ENCODE measurements around the gene PRPH. TPM values are rescaled to one million over a fixed set of nuclear protein-coding genes. Genes with fewer than 3 reads are reported as not detected.
"Not testable (repeated sequence)": the region's sequence is repeated elsewhere in the genome, so short reads cannot be mapped to it uniquely, and the experiment has no call there.

The PRPH gene
- not detected for total RNA-seq

- ChIA-PET CTCF (interaction anchor here (0.6 to 9.1 kb wide), 20 partner anchors 9 to 672 kb away, joined by 3 to 67 read pairs (median 4); partner anchors contain the start of genes C1QL4, DNAJC22, SPATS2 and TROAP), POLR2A (interaction anchor here (0.9 to 1.0 kb wide), 2 partner anchors 28 to 30 kb away, joined by 3 to 4 read pairs; partner anchors contain the start of gene TROAP)
- H3K36me3 Mint-ChIP-seq (ENCODE audit: low read depth) = no peaks in the 10 kb centered on the region
- H3K4me3 Mint-ChIP-seq = no peak within 1 kb of the TSS
- no peaks in the 10 kb centered on the region for H3K9me3 Mint-ChIP-seq (ENCODE audit: insufficient read depth)
- no peak for DNase-seq
- ATAC-seq = no peak
- H3K27ac Mint-ChIP-seq = no peak within 1 kb of the TSS
- H3K4me1 Mint-ChIP-seq (ENCODE audit: low read depth) = peaks cover 22% of the 10 kb centered on the region
- H3K27me3 Mint-ChIP-seq (ENCODE audit: low read depth) = peaks cover 51% of the 10 kb centered on the region
Observed at GRCh38 chr12:49295082-49295936, at the start of gene PRPH. Gene PRPH, plus strand, starts transcription at chr12:49295147. Its CDS starts 54 bp downstream, at chr12:49295201.

- POLR2A ChIA-PET = no interaction called here
- no peaks in the 10 kb centered on the region for H3K4me1 Mint-ChIP-seq (ENCODE audit: low read depth)
- CTCF ChIA-PET = interaction anchor here (0.8 kb wide), 1 partner anchor 16 kb away, joined by 3 read pairs; no protein-coding TSS in a partner anchor
Observed at GRCh38 chr12:49251357-49251756, 43.6 kb upstream of the PRPH start.

GRCh38 chr12:49253033-49253623 is 41.8 kb upstream of the PRPH start:
- POLR2A ChIA-PET = interaction anchor here (1.2 kb wide), 1 partner anchor 11 kb away, joined by 3 read pairs; the partner anchor contains the start of gene TUBA1C
- no peaks in the 10 kb centered on the region for H3K27me3 Mint-ChIP-seq (ENCODE audit: low read depth)
- CTCF ChIA-PET = interaction anchor here (0.9 kb wide), 1 partner anchor 11 kb away, joined by 3 read pairs; no protein-coding TSS in a partner anchor
- DNase-seq = no peak
- ATAC-seq = no peak
- H3K4me3 Mint-ChIP-seq = no peak overlapping the region
- no peaks in the 10 kb centered on the region for H3K36me3 Mint-ChIP-seq (ENCODE audit: low read depth)
- no peaks in the 10 kb centered on the region for H3K9me3 Mint-ChIP-seq (ENCODE audit: insufficient read depth)
- H3K27ac Mint-ChIP-seq = no peak overlapping the region
- H3K4me1 Mint-ChIP-seq (ENCODE audit: low read depth) = peaks cover 6% of the 10 kb centered on the region

More at GRCh38 chr12:49251357-49251756, 43.6 kb upstream of the PRPH start:
- H3K27ac Mint-ChIP-seq = no peak overlapping the region
- no peak overlapping the region for H3K4me3 Mint-ChIP-seq
- no peaks in the 10 kb centered on the region for H3K36me3 Mint-ChIP-seq (ENCODE audit: low read depth)
- no peaks in the 10 kb centered on the region for H3K27me3 Mint-ChIP-seq (ENCODE audit: low read depth)
- DNase-seq (no peak), ATAC-seq (no peak)
- no peaks in the 10 kb centered on the region for H3K9me3 Mint-ChIP-seq (ENCODE audit: insufficient read depth)

GRCh38 chr12:49255456-49255855 is 39.5 kb upstream of the PRPH start:
- H3K36me3 Mint-ChIP-seq (ENCODE audit: low read depth); POLR2A ChIA-PET: not testable (repeated sequence)

GRCh38 chr12:49255857-49256637 is 38.9 kb upstream of the PRPH start:
- ATAC-seq = no peak
- Mint-ChIP-seq H3K4me3 (no peak overlapping the region), H3K9me3 (ENCODE audit: insufficient read depth) (no peaks in the 10 kb centered on the region), H3K27ac (no peak overlapping the region), H3K36me3 (ENCODE audit: low read depth) (no peaks in the 10 kb centered on the region), H3K4me1 (ENCODE audit: low read depth) (peaks cover 6% of the 10 kb centered on the region), H3K27me3 (ENCODE audit: low read depth) (no peaks in the 10 kb centered on the region)
- no peak for DNase-seq
- CTCF ChIA-PET = interaction anchor here (0.6 kb wide), 1 partner anchor 909 kb away, joined by 3 read pairs; no protein-coding TSS in a partner anchor
- POLR2A ChIA-PET = no interaction called here

More at GRCh38 chr12:49255456-49255855, 39.5 kb upstream of the PRPH start:
- H3K9me3 Mint-ChIP-seq (ENCODE audit: insufficient read depth); ATAC-seq; H3K4me3 Mint-ChIP-seq; CTCF ChIA-PET; H3K27ac Mint-ChIP-seq; H3K4me1 Mint-ChIP-seq (ENCODE audit: low read depth); H3K27me3 Mint-ChIP-seq (ENCODE audit: low read depth); DNase-seq: not testable (repeated sequence)

- not testable (repeated sequence) for DNase-seq; ATAC-seq; H3K36me3 Mint-ChIP-seq (ENCODE audit: low read depth); H3K27me3 Mint-ChIP-seq (ENCODE audit: low read depth); H3K4me3 Mint-ChIP-seq; H3K27ac Mint-ChIP-seq; H3K9me3 Mint-ChIP-seq (ENCODE audit: insufficient read depth); H3K4me1 Mint-ChIP-seq (ENCODE audit: low read depth)
- ChIA-PET CTCF (interaction anchor here (1.1 kb wide), 2 partner anchors 74 to 84 kb away, joined by 3 to 4 read pairs; no protein-coding TSS in a partner anchor), POLR2A (interaction anchor here (0.6 to 0.7 kb wide), 2 partner anchors 24 to 484 kb away, joined by 3 read pairs; partner anchors contain the start of gene TMBIM6)
Observed at GRCh38 chr12:49257508-49258184, 37.3 kb upstream of the PRPH start.

GRCh38 chr12:49259452-49259851 is 35.5 kb upstream of the PRPH start:
- no peak for ATAC-seq

GRCh38 chr12:49260166-49260565 is 34.8 kb upstream of the PRPH start:
- ATAC-seq = no peak
- no peak for DNase-seq
- ChIA-PET CTCF (no interaction called here), POLR2A (interaction anchor here (0.7 kb wide), 1 partner anchor 72 kb away, joined by 4 read pairs; no protein-coding TSS in a partner anchor)
- H3K4me1 Mint-ChIP-seq (ENCODE audit: low read depth) = peaks cover 18% of the 10 kb centered on the region
- H3K27ac Mint-ChIP-seq = no peak overlapping the region
- H3K9me3 Mint-ChIP-seq (ENCODE audit: insufficient read depth) = no peaks in the 10 kb centered on the region
- peaks cover 7% of the 10 kb centered on the region for H3K36me3 Mint-ChIP-seq (ENCODE audit: low read depth)
- no peak overlapping the region for H3K4me3 Mint-ChIP-seq
- H3K27me3 Mint-ChIP-seq (ENCODE audit: low read depth) = no peaks in the 10 kb centered on the region

More at GRCh38 chr12:49259452-49259851, 35.5 kb upstream of the PRPH start:
- no peak overlapping the region for H3K27ac Mint-ChIP-seq
- no peak for DNase-seq
- H3K9me3 Mint-ChIP-seq (ENCODE audit: insufficient read depth) = no peaks in the 10 kb centered on the region
- peaks cover 7% of the 10 kb centered on the region for H3K36me3 Mint-ChIP-seq (ENCODE audit: low read depth)
- ChIA-PET POLR2A (interaction anchor here (0.7 kb wide), 1 partner anchor 71 kb away, joined by 4 read pairs; no protein-coding TSS in a partner anchor), CTCF (no interaction called here)
- H3K4me3 Mint-ChIP-seq = no peak overlapping the region
- H3K4me1 Mint-ChIP-seq (ENCODE audit: low read depth) = peaks cover 18% of the 10 kb centered on the region
- no peaks in the 10 kb centered on the region for H3K27me3 Mint-ChIP-seq (ENCODE audit: low read depth)

GRCh38 chr12:49260571-49261363 is 34.2 kb upstream of the PRPH start:
- POLR2A ChIA-PET = no interaction called here
- CTCF ChIA-PET = no interaction called here
- Mint-ChIP-seq H3K36me3 (ENCODE audit: low read depth) (peaks cover 11% of the 10 kb centered on the region), H3K9me3 (ENCODE audit: insufficient read depth) (no peaks in the 10 kb centered on the region), H3K4me1 (ENCODE audit: low read depth) (peaks cover 20% of the 10 kb centered on the region), H3K27ac (no peak overlapping the region), H3K27me3 (ENCODE audit: low read depth) (no peaks in the 10 kb centered on the region), H3K4me3 (no peak overlapping the region)
- no peak for ATAC-seq
- DNase-seq = no peak

GRCh38 chr12:49261721-49262120 is 33.2 kb upstream of the PRPH start:
- CTCF ChIA-PET = no interaction called here
- no peak overlapping the region for H3K27ac Mint-ChIP-seq
- no peaks in the 10 kb centered on the region for H3K9me3 Mint-ChIP-seq (ENCODE audit: insufficient read depth)
- H3K36me3 Mint-ChIP-seq (ENCODE audit: low read depth) = peaks cover 16% of the 10 kb centered on the region
- POLR2A ChIA-PET = no interaction called here
- H3K27me3 Mint-ChIP-seq (ENCODE audit: low read depth) = no peaks in the 10 kb centered on the region
- peaks cover 26% of the 10 kb centered on the region for H3K4me1 Mint-ChIP-seq (ENCODE audit: low read depth)
- ATAC-seq = no peak
- H3K4me3 Mint-ChIP-seq = no peak overlapping the region
- DNase-seq = no peak
